ENCODE data around the gene FUT4. TPM values are rescaled to one million over a fixed set of nuclear protein-coding genes. Genes with fewer than 3 reads are reported as not detected.
"Not testable (repeated sequence)": the region's sequence is repeated elsewhere in the genome, so short reads cannot be mapped to it uniquely, and the experiment has no call there.

Gene FUT4
- polyA plus RNA-seq, 1 donor from 2014 or later = 0.62 TPM

- Histone ChIP-seq H3K36me3 (ENCODE audit: insufficient read depth, low read length) (no peaks in the 10 kb centered on the region), H3K4me2 (ENCODE audit: low read length) (no peak overlapping the region), H3K4me3 (ENCODE audit: low read length) (no peak overlapping the region), H3K9me2 (ENCODE audit: insufficient read depth, low read length) (no peaks in the 10 kb centered on the region), H3K27me3 (ENCODE audit: insufficient read depth, low read depth, low read length) (no peaks in the 10 kb centered on the region), H3F3A (ENCODE audit: insufficient read depth, low read length, poor library complexity, severe bottlenecking) (no peaks in the 10 kb centered on the region), H3K9me3 (ENCODE audit: low read length) (no peaks in the 10 kb centered on the region), H3K79me2 (replicated peaks; ENCODE audit: insufficient read depth, low read length) (no peaks in the 10 kb centered on the region), H2AFZ (ENCODE audit: low read depth, low read length) (no peak overlapping the region), H4K20me1 (ENCODE audit: insufficient read depth) (no peaks in the 10 kb centered on the region), H3K27ac (ENCODE audit: low read length) (no peak overlapping the region), H3K9ac (ENCODE audit: low read length) (no peak overlapping the region)
- TF ChIP-seq CTCF (IDR thresholded peaks at IDR 0.05; ENCODE audit: poor library complexity, severe bottlenecking) (no peak), SMC3 (conservative IDR thresholded peaks at IDR 0.05; ENCODE audit: poor library complexity) (no peak), TAF1 (IDR thresholded peaks at IDR 0.05; ENCODE audit: low read depth) (no peak), POLR2AphosphoS5 (IDR thresholded peaks at IDR 0.05) (no peak), EZH2 (IDR thresholded peaks at IDR 0.05; ENCODE audit: borderline replicate concordance, insufficient read depth, low read length, poor library complexity, severe bottlenecking) (no peak), RAD21 (conservative IDR thresholded peaks at IDR 0.05) (no peak), EP300 (conservative IDR thresholded peaks at IDR 0.05; ENCODE audit: poor library complexity, severe bottlenecking) (no peak), MXI1 (conservative IDR thresholded peaks at IDR 0.05; ENCODE audit: poor library complexity, severe bottlenecking) (no peak), REST (IDR thresholded peaks at IDR 0.05; ENCODE audit: borderline replicate concordance) (no peak)
These were observed 10.2 kb downstream of the FUT4 start for GRCh38 chr11:94553938-94554337.

- H3K79me2 ChIP-seq (replicated peaks; ENCODE audit: insufficient read depth, low read length); H2AFZ ChIP-seq (ENCODE audit: low read depth, low read length); H3F3A ChIP-seq (ENCODE audit: insufficient read depth, low read length, poor library complexity, severe bottlenecking); H3K36me3 ChIP-seq (ENCODE audit: insufficient read depth, low read length); H3K4me3 ChIP-seq (ENCODE audit: low read length); H3K9me3 ChIP-seq (ENCODE audit: low read length); H3K9me2 ChIP-seq (ENCODE audit: insufficient read depth, low read length); H4K20me1 ChIP-seq (ENCODE audit: insufficient read depth); H3K4me2 ChIP-seq (ENCODE audit: low read length); H3K27me3 ChIP-seq (ENCODE audit: insufficient read depth, low read depth, low read length); H3K9ac ChIP-seq (ENCODE audit: low read length); H3K27ac ChIP-seq (ENCODE audit: low read length): not testable (repeated sequence)
These were observed 12.1 kb downstream of the FUT4 start for GRCh38 chr11:94555752-94556329.

GRCh38 chr11:94557421-94557820 lies 13.7 kb downstream of the FUT4 start:
- H3K4me3 ChIP-seq (ENCODE audit: low read length) = no peak overlapping the region
- no peaks in the 10 kb centered on the region for H3K27me3 ChIP-seq (ENCODE audit: insufficient read depth, low read depth, low read length)
- no peak overlapping the region for H2AFZ ChIP-seq (ENCODE audit: low read depth, low read length)
- no peaks in the 10 kb centered on the region for H3K9me2 ChIP-seq (ENCODE audit: insufficient read depth, low read length)
- H3K9ac ChIP-seq (ENCODE audit: low read length) = no peak overlapping the region
- no peak overlapping the region for H3K27ac ChIP-seq (ENCODE audit: low read length)
- no peaks in the 10 kb centered on the region for H3K36me3 ChIP-seq (ENCODE audit: insufficient read depth, low read length)
- no peaks in the 10 kb centered on the region for H3K79me2 ChIP-seq (replicated peaks; ENCODE audit: insufficient read depth, low read length)
- H3K4me2 ChIP-seq (ENCODE audit: low read length) = no peak overlapping the region
- no peaks in the 10 kb centered on the region for H3F3A ChIP-seq (ENCODE audit: insufficient read depth, low read length, poor library complexity, severe bottlenecking)
- no peak for TF ChIP-seq REST (IDR thresholded peaks at IDR 0.05; ENCODE audit: borderline replicate concordance)
- TF ChIP-seq SMC3 (conservative IDR thresholded peaks at IDR 0.05; ENCODE audit: poor library complexity) = no peak
- TF ChIP-seq RAD21 (conservative IDR thresholded peaks at IDR 0.05) = no peak
- no peak for TF ChIP-seq CTCF (IDR thresholded peaks at IDR 0.05; ENCODE audit: poor library complexity, severe bottlenecking)
- TF ChIP-seq TAF1 (IDR thresholded peaks at IDR 0.05; ENCODE audit: low read depth) = no peak
- no peaks in the 10 kb centered on the region for H3K9me3 ChIP-seq (ENCODE audit: low read length)
- no peaks in the 10 kb centered on the region for H4K20me1 ChIP-seq (ENCODE audit: insufficient read depth)
